Cardiac fibroblast (primary cell): ENCODE results near the gene SLC22A23.
"Not testable (repeated sequence)": the region's sequence is repeated elsewhere in the genome, so short reads cannot be mapped to it uniquely, and the experiment has no call there.

Source experiments
- DNase-seq, 2 donors: peaks; one replicate each; pipeline versions ENCODE4 v3.0.0 to v3.0.0-alpha.2; 2010; ENCODE audit warnings: low read depth in 2 of 2
- H3K4me3 ChIP-seq, 2 donors: replicated peaks in 1 of 2; 1 replicate in 1 of 2; 2 replicates in 1 of 2; pipeline ENCODE4 v1.5.1; 2011; ENCODE audit warnings: low read depth in 2 of 2, low read length in 2 of 2, mild to moderate bottlenecking in 2 of 2, moderate library complexity in 1 of 2
- TF ChIP-seq, protein P1 (sequence below): IDR thresholded peaks from one replicate; pipeline ENCODE4 v1.5.1; 2011; ENCODE audit warnings: low read depth, mild to moderate bottlenecking, low read length, inconsistent platforms

SLC22A23 gene

DNA sequence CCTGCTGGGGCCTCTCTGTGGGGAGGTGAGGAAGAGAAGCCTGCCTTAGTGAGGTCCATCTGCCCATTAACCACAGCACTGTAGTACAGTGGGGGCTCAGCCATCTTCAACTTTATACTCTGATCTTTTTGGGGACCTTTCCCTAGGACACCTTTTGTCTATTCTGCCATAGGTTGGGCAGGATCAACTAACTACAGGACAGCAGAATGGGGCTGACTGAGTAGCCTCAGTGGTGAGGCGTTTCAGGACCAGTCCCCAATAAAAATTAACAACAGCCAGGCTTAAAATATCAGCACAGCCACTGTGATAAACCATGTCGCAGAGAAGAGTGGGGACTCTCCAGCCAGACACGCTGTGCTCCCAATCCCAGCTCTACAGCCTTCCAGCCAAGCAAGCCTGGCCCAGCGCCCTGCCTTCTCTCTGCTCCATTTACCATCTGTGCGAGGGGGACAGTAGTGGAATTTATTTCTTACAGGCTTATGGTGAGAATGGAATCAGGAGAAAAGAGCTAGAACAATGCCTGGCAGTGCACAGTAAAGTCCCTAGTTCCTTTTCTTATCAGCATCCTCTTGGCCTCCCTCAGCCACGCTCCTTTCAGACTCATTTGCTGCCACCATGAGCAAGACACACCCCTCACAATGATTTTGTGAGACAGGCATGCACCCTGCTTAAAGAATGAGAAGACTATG lies 75.5 kb downstream of the SLC22A23 start:
- TF ChIP-seq, protein P1, sequence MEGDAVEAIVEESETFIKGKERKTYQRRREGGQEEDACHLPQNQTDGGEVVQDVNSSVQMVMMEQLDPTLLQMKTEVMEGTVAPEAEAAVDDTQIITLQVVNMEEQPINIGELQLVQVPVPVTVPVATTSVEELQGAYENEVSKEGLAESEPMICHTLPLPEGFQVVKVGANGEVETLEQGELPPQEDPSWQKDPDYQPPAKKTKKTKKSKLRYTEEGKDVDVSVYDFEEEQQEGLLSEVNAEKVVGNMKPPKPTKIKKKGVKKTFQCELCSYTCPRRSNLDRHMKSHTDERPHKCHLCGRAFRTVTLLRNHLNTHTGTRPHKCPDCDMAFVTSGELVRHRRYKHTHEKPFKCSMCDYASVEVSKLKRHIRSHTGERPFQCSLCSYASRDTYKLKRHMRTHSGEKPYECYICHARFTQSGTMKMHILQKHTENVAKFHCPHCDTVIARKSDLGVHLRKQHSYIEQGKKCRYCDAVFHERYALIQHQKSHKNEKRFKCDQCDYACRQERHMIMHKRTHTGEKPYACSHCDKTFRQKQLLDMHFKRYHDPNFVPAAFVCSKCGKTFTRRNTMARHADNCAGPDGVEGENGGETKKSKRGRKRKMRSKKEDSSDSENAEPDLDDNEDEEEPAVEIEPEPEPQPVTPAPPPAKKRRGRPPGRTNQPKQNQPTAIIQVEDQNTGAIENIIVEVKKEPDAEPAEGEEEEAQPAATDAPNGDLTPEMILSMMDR = no peak
- no peak overlapping the region for H3K4me3 ChIP-seq
- DNase-seq = peak in 1 of 2 donors; percentile 36

DNA sequence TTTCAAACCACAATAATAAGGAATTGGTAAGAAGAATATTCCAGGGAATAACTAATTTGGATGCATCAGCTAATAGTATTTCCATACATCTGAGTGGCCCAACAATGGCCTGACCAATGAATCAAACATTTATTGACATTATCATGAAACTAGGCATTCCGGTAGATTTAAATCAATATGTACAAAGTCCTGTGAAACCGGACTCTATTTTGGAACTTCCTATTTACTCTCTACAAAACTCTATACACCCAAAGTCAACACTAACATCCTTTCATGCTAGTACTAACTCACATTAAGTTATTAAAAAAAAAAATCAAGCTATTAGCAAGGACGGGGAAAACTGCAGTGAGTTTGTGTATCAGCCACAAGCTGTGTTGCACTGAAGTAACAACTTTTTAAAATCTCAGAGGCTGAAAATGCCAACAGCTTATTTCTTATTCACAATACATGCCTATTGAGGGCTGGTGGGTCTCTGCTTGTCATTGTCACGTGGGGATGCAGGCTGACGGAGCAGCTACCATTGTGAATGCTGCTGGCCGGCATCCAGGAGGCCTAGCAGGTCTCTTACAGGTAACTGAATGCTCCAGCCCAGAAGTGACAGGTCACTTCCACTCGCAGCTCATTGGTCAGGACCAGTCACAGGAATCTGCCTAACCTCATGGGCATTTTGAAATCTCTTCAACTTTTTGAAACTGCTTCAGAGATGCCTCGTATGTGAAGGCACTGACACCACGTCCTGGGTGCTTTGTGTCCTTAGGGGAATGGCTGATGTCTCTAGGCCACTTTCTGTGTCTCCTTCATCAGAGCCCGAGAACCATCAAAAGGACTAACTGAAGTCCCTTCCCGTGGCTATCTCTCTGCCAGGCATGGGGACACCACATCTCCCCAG lies 76.3 kb downstream of the SLC22A23 start:
- no peak for DNase-seq
- TF ChIP-seq, protein P1 = no peak
- no peak overlapping the region for H3K4me3 ChIP-seq

DNA sequence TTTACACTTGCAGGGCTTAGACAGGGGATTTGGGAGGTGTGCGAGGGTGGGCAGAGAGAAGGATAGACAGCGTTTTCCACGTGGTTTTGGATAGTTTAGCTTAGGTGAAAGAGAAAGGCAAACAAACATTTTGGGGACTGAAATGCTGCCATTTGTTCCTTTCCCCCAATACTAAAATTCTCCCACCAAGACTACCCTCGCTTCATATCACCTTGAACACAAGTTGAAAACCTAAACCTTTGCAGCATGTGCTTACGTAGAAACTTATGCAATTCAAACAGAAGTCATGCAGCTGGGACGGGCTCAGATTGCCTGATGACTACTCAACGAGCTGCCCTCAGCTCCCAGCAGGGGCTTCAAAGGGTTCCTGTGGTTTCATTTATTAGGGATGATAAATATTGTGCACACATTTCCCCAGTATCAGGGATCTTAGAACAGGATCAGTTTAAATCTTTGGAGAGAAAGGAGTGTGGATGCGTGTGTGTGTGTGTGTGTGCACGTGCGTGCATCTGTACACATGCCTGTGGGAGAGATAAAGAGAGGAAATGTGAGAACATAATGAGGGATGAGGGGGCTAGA lies 77.3 kb downstream of the SLC22A23 start:
- DNase-seq = no peak
- no peak overlapping the region for H3K4me3 ChIP-seq
- TF ChIP-seq, protein P1 = no peak

DNA sequence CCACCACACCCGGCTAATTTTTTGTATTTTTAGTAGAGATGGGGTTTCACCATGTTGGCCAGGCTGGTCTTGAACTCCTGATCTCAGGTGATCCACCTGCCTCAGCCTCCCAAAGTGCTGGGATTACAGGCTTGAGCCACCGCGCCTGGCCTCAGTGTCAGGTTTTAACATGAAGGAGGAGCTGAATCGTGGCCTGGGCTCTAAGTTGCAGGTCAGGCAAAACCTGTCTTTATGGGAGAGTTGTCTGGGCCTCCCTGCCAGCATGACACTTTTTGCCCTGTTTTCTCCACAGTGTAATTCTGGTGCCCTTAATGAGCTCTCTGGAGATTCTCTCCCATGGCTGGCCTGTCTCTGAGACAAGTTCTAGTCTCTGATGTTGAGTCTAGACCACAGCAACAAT lies 78.0 kb downstream of the SLC22A23 start:
- DNase-seq, H3K4me3 ChIP-seq: not testable (repeated sequence)

DNA sequence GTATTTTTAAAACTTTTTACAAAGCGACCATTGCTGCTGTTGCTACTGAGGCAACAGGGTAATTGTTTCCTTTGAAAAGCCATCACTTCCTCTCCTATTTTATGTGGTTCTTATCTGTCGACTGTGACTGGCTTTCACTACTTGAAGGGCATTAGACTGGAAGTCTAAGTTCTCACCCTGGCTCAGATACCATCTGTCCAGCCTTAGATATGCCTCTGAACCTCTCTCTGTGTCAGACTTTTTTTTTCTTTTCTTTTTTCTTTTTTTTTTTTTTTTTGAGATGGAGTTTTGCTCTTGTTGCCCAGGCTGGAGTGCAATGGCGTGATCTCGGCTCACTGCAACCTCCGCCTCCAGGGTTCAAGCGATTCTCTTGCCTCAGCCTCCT lies 78.5 kb downstream of the SLC22A23 start:
- not testable (repeated sequence) for DNase-seq, H3K4me3 ChIP-seq

DNA sequence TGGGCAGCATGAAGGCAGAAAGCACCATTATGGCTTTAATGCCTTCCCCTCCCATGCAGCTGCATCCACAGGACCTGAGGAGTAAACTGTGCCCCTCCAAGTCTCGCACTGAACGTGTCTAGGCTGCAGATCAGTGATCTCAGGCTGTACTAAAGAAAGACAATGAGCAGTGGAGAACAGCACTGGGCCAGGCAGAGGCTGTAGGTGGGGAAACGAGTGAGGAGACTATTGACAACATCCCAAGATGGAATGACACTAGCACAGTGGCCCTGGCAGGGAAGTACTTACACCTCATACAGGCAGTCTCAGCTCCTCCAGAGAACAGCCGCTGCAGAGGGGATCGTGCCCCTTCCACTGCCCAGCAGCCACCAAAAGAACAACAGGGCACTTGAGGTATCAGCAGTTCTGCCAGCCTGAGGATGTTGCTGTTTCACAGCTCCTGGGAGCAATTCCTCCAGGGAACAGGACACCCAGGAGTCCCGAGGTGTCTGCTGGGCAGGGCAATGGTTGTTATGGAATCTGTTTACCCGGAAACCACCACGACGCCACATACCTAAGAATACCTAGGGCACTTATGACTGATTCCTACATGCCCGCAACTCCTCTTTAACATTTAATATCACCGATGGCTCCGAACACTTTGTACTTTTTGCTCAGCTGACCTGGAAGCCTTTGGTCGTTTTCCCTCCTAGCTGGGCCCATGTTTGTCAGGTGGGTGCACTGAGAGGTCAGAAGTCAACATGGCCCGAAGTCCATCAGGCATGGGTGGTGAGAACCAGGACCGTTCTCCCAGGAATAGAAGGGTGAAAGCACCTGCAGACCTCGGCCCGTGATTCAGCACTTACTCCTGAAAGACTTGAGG lies 79.1 kb downstream of the SLC22A23 start:
- DNase-seq = peak in 1 of 2 donors; percentile 73
- H3K4me3 ChIP-seq = no peak overlapping the region
- TF ChIP-seq, protein P1 = no peak

DNA sequence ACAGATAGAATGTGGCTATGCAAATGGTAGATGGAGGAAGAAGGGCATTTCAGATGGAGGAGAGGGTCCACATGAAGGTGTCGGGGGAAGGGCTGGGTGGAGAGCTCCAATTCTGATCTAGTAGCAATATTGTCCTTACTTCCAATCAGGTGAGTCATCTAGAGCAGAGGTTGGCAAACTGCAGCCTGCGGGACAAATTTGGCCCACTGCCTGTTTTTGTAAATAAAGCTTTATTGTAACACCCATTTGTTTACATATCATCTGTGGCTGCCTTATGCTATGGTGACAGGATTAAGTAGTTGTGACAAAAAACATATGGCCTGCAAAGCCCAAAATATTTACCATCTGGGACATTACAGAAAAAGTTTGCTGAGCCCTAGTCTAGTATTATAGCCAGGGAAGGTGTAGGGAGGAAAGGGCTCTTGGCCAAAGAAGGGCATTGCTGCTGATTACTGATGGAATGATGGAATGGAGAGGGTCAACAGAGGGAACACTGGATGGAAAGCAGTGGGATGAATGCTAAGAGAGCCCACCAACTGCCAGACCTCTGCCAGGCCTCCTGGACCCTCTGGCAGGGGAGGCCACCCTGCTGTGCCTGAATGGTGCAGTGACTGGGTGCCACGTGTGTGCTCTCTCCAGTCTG lies 79.8 kb downstream of the SLC22A23 start:
- TF ChIP-seq, protein P1 = no peak
- peak in 1 of 2 donors; percentile 25 for DNase-seq
- no peak overlapping the region for H3K4me3 ChIP-seq
